Small intestine (tissue), 7 donors: ENCODE data around the gene PTPRH. TPM values are rescaled to one million over a fixed set of nuclear protein-coding genes. Genes with fewer than 3 reads are reported as not detected.
A peak's percentile ranks its signal among the peaks of the same experiment; 100 is the strongest.
"Not testable (repeated sequence)": the region's sequence is repeated elsewhere in the genome, so short reads cannot be mapped to it uniquely, and the experiment has no call there.

Experiments
- DNase-seq, 2 donors: peaks; one replicate each; pipeline versions ENCODE4 v3.0.0 to v3.0.0-alpha.2; 2013
- FAIRE-seq: peaks from 2 replicates; lab custom pipeline; 2012; peaks lifted over from hg19 to GRCh38; lab: Jason Lieb, UNC
- H3K27ac ChIP-seq, 3 donors: one replicate each; pipeline ENCODE4 v1.5.1; 2013; ENCODE audit warnings: low read length in 2 of 3, mild to moderate bottlenecking in 2 of 3, control low read depth in 1 of 3, inconsistent platforms in 1 of 3, low read depth in 1 of 3, moderate library complexity in 1 of 3
- H3K27me3 ChIP-seq, 3 donors: one replicate each; pipeline ENCODE4 v1.6.1; 2013; ENCODE audit warnings: low read length in 3 of 3, inconsistent platforms in 1 of 3; ENCODE audit not compliant: control insufficient read depth in 3 of 3, insufficient read depth in 3 of 3
- H3K36me3 ChIP-seq, 3 donors: one replicate each; pipeline ENCODE4 v1.6.1; 2013; ENCODE audit warnings: low read length in 3 of 3, inconsistent platforms in 1 of 3, low read depth in 1 of 3, mild to moderate bottlenecking in 1 of 3, moderate library complexity in 1 of 3; ENCODE audit not compliant: control insufficient read depth in 3 of 3, insufficient read depth in 2 of 3
- H3K4me1 ChIP-seq, 3 donors: one replicate each; pipeline ENCODE4 v1.6.1; 2013; ENCODE audit warnings: low read length in 2 of 3, inconsistent platforms in 1 of 3, low read depth in 1 of 3, mild to moderate bottlenecking in 1 of 3, moderate library complexity in 1 of 3; ENCODE audit not compliant: control insufficient read depth in 3 of 3, insufficient read depth in 2 of 3
- H3K4me3 ChIP-seq, 3 donors: one replicate each; pipeline ENCODE4 v1.5.1; 2013; ENCODE audit warnings: low read length in 3 of 3, control low read depth in 1 of 3, inconsistent platforms in 1 of 3, low read depth in 1 of 3, mild to moderate bottlenecking in 1 of 3, moderate library complexity in 1 of 3
- H3K9me3 ChIP-seq, 2 donors: one replicate each; pipeline ENCODE4 v1.6.1; 2013; ENCODE audit warnings: low read depth in 1 of 2, low read length in 1 of 2; ENCODE audit not compliant: control insufficient read depth in 2 of 2, insufficient read depth in 1 of 2
- WGBS, 3 donors: extraction: QIAGEN DNeasy Blood & Tissue Kit; methylation state at CpG; one replicate each; pipeline ENCODE4 v1.1.7; 2013; 5-methylcytosine and 5-hydroxymethylcytosine counted together
- polyA plus RNA-seq, 4 donors: library from polyadenylated mRNA; stranded (reverse) in 3 of 4; unstranded in 1 of 4; fragments of 200-250 nt in 3 of 4; fragments of 120-200 nt in 1 of 4; gene quantifications; one replicate each; pipeline versions ENCODE4 v1.2.1 to v1.2.3, GENCODE V29; 2013
- donor health status: healthy with polysubstance abuse.
- donor health status: control.
- donor health status: control.
- donor health status: Bipolar disorder and iron deficiency.
- donor health status: healthy.

The PTPRH gene
- polyA plus RNA-seq, 4 donors, result 33.4 to 158 (median 89.7) TPM

- DNase-seq (no peak), FAIRE-seq (no peak)
- H3K9me3 ChIP-seq, result peaks cover 0 to 3% of the 10 kb centered on the region in 2 donors
- H3K4me3 ChIP-seq, result no peak overlapping the region
- H3K27me3 ChIP-seq, result no peaks in the 10 kb centered on the region
- H3K36me3 ChIP-seq, result peaks cover 14 to 80% (median 15%) of the 10 kb centered on the region in 3 donors
- H3K4me1 ChIP-seq, result peaks cover 0 to 51% (median 11%) of the 10 kb centered on the region in 3 donors
- 83 to 94% (median 88%) methylated on average over 7 of the region's 7 CpGs for WGBS, 3 donors
- no peak overlapping the region for H3K27ac ChIP-seq
Measured at GRCh38 chr19:55225415-55225958, 16.2 kb upstream of the PTPRH start.

GRCh38 chr19:55224679-55225414 is 15.5 kb upstream of the PTPRH start:
- 66 to 85% (median 67%) methylated on average over 10 to 11 of the region's 11 CpGs for WGBS, 3 donors
- H3K27ac ChIP-seq, FAIRE-seq, H3K4me3 ChIP-seq, H3K27me3 ChIP-seq, H3K9me3 ChIP-seq, DNase-seq: not testable (repeated sequence)
- Histone ChIP-seq H3K4me1 (peaks cover 0 to 45% (median 9%) of the 10 kb centered on the region in 3 donors), H3K36me3 (peaks cover 9 to 78% (median 12%) of the 10 kb centered on the region in 3 donors)

GRCh38 chr19:55224038-55224665 is 14.9 kb upstream of the PTPRH start:
- peaks cover 9 to 71% (median 12%) of the 10 kb centered on the region in 3 donors for H3K36me3 ChIP-seq
- no peak for FAIRE-seq
- WGBS, 3 donors, result 80 to 87% (median 83%) methylated on average over 26 of the region's 26 CpGs
- peaks cover 0 to 7% of the 10 kb centered on the region in 2 donors for H3K9me3 ChIP-seq
- H3K27ac ChIP-seq, result no peak overlapping the region
- H3K4me3 ChIP-seq, result no peak overlapping the region
- no peak for DNase-seq
- peaks cover 0 to 38% (median 3%) of the 10 kb centered on the region in 3 donors for H3K4me1 ChIP-seq
- no peaks in the 10 kb centered on the region for H3K27me3 ChIP-seq

GRCh38 chr19:55223291-55224037 is 14.2 kb upstream of the PTPRH start:
- no peak for DNase-seq
- Histone ChIP-seq H3K9me3 (peaks cover 0 to 7% of the 10 kb centered on the region in 2 donors), H3K27ac (no peak overlapping the region), H3K27me3 (no peaks in the 10 kb centered on the region), H3K36me3 (peaks cover 9 to 65% (median 12%) of the 10 kb centered on the region in 3 donors), H3K4me3 (no peak overlapping the region), H3K4me1 (peaks cover 0 to 33% (median 0%) of the 10 kb centered on the region in 3 donors)
- 88 to 89% (median 89%) methylated on average over 17 of the region's 17 CpGs for WGBS, 3 donors
- FAIRE-seq, result no peak

- FAIRE-seq (no peak), DNase-seq (no peak)
- no peak overlapping the region for H3K4me3 ChIP-seq
- H3K36me3 ChIP-seq, result peaks cover 0 to 36% (median 5%) of the 10 kb centered on the region in 3 donors
- WGBS, 3 donors, result 83 to 92% (median 91%) methylated on average over 9 of the region's 9 CpGs
- no peaks in the 10 kb centered on the region for H3K27me3 ChIP-seq
- H3K27ac ChIP-seq, result no peak overlapping the region
- peaks cover 0 to 17% (median 5%) of the 10 kb centered on the region in 3 donors for H3K4me1 ChIP-seq
- H3K9me3 ChIP-seq, result peaks cover 0 to 7% of the 10 kb centered on the region in 2 donors
Measured at GRCh38 chr19:55220525-55220924, 11.2 kb upstream of the PTPRH start.

- H3K27me3 ChIP-seq, result peaks cover 0 to 2% (median 0%) of the 10 kb centered on the region in 3 donors
- peaks cover 0 to 7% (median 0%) of the 10 kb centered on the region in 3 donors for H3K36me3 ChIP-seq
- H3K4me3 ChIP-seq, result peak overlapping the region in 2 of 3 donors; percentile 56 to 60
- peaks cover 0 to 23% of the 10 kb centered on the region in 2 donors for H3K9me3 ChIP-seq
- DNase-seq (peak; percentile 95 to 98), FAIRE-seq (no peak)
- peaks cover 0 to 9% (median 5%) of the 10 kb centered on the region in 3 donors for H3K4me1 ChIP-seq
- 1 to 5% (median 3%) methylated on average over 36 of the region's 36 CpGs for WGBS, 3 donors
- peak overlapping the region; percentile 90 to 95 (median 92) for H3K27ac ChIP-seq
Measured at GRCh38 chr19:55216461-55217198, 7.3 kb upstream of the PTPRH start.

GRCh38 chr19:55213547-55213946 is 4.2 kb upstream of the PTPRH start:
- peaks cover 0 to 4% (median 0%) of the 10 kb centered on the region in 3 donors for H3K36me3 ChIP-seq
- FAIRE-seq, result no peak
- no peak for DNase-seq
- WGBS, 3 donors, result 83 to 86% (median 84%) methylated on average over 7 of the region's 7 CpGs
- H3K27me3 ChIP-seq, result peaks cover 0 to 2% (median 0%) of the 10 kb centered on the region in 3 donors
- H3K9me3 ChIP-seq, result peaks cover 0 to 16% of the 10 kb centered on the region in 2 donors
- no peak overlapping the region for H3K4me3 ChIP-seq
- peaks cover 0 to 23% (median 5%) of the 10 kb centered on the region in 3 donors for H3K4me1 ChIP-seq
- H3K27ac ChIP-seq, result no peak overlapping the region
